GM12865 (cell line): ENCODE results near the gene CDK5R1.

Source experiments
- DNase-seq: peaks from one replicate; pipeline ENCODE4 v3.0.0; 2010; ENCODE audit warnings: low read depth
- H3K4me3 ChIP-seq: 2 replicates; pipeline ENCODE4 v1.5.1; 2011; ENCODE audit warnings: mild to moderate bottlenecking, low read depth, low read length, control low read depth
- TF ChIP-seq, protein P1 (sequence below): IDR thresholded peaks from 2 replicates; pipeline ENCODE4 v1.5.1; 2011; ENCODE audit warnings: low read length, control low read depth, low read depth, inconsistent platforms; ENCODE audit not compliant: insufficient read depth; ENCODE audit errors: missing control alignments

Gene CDK5R1

DNA sequence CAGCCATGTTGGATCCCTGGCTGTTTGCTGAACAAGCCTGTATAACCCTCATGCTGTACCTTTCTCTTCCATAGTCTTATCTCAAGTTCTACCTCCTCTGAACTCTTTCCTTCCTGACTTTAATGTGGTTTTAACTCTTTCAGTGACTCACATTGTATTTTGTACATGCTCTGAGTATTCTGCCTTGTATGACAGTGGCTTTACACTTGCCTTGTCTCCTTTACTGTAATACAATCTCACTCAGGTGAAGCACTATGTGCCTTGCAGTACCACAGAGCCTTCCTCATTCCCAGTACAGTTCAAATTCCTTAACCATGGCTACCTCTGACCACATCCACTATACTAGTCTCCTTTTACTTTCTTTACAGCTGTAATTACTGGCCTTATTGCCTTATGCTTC lies 28.4 kb upstream of the CDK5R1 start:
- no peak for DNase-seq
- no peak overlapping the region for H3K4me3 ChIP-seq
- TF ChIP-seq, protein P1, sequence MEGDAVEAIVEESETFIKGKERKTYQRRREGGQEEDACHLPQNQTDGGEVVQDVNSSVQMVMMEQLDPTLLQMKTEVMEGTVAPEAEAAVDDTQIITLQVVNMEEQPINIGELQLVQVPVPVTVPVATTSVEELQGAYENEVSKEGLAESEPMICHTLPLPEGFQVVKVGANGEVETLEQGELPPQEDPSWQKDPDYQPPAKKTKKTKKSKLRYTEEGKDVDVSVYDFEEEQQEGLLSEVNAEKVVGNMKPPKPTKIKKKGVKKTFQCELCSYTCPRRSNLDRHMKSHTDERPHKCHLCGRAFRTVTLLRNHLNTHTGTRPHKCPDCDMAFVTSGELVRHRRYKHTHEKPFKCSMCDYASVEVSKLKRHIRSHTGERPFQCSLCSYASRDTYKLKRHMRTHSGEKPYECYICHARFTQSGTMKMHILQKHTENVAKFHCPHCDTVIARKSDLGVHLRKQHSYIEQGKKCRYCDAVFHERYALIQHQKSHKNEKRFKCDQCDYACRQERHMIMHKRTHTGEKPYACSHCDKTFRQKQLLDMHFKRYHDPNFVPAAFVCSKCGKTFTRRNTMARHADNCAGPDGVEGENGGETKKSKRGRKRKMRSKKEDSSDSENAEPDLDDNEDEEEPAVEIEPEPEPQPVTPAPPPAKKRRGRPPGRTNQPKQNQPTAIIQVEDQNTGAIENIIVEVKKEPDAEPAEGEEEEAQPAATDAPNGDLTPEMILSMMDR = no peak

DNA sequence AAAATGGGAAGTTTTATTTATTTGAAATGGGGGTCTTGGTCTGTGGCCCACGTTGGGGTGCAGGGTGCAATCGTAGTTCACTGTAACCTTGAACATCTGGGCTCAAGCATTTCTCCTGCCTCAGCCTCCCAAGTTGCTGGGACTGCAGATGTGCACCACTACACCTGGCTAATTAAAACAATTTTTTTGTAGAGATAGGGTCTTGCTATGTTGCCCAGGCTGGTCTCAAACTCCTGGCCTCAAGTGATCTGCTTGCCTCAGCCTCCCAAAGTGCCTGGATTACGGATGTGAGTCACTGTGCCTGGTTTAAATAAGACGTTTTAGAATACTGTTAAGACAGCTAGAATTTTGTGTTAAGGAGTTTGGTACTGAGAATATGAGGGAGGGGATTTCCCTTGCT lies 26.7 kb upstream of the CDK5R1 start:
- DNase-seq = no peak
- TF ChIP-seq, protein P1 = no peak
- no peak overlapping the region for H3K4me3 ChIP-seq

DNA sequence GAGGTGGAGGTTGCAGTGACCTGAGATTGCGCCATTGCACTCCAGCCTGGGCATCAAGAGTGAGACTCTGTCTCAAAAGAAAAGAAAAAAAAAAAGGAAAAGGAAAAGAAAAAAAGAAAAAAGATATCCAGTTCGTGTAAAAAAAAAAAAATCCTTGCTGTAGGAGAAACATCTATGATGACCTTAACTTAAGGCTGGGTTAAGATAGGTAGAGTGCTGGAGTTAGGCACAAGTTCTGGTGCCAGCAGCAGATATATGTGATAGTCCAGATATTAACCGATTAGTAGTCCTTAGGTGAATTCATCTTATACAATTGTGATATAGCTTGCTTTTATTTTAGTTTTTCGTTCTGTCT lies 25.3 kb upstream of the CDK5R1 start:
- TF ChIP-seq, protein P1 = no peak
- no peak for DNase-seq
- H3K4me3 ChIP-seq = no peak overlapping the region

DNA sequence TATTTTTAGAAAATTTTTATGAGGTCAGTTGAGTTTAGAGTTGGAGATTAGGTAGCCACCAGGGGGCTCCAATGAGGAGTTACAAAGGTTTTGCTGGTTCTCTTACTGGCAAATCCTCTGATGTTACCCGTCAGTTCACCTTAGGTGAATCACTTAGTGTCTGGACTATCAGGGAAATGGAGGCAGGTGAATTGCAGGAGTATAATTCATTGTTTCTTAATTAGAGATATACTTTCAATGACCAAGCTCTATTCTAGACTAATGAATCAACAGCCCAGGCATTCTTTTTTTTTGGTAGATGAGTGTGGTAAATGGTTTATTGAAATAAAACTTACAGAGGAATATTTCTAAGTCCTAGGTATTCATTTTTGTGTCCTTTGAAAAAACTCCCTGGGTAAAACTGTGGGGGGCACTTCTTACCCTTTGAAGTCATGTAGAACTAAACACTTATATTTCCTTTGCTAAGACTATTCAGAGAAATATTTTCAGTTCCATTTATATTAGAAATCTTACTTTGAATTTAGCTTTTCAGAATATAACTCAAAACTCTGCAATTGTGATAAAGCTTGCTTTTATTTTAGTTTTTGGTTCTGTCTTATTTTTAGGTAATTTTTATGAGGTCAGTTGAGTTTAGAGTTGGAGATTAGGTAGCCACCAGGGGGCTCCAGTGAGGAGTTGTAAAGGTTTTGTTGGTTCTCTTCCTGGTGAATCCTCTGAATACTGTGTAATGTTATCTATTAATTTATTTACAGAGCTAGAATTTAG lies 24.8 kb upstream of the CDK5R1 start:
- H3K4me3 ChIP-seq = no peak overlapping the region
- TF ChIP-seq, protein P1 = peak; percentile 59
- DNase-seq = peak; percentile 74

DNA sequence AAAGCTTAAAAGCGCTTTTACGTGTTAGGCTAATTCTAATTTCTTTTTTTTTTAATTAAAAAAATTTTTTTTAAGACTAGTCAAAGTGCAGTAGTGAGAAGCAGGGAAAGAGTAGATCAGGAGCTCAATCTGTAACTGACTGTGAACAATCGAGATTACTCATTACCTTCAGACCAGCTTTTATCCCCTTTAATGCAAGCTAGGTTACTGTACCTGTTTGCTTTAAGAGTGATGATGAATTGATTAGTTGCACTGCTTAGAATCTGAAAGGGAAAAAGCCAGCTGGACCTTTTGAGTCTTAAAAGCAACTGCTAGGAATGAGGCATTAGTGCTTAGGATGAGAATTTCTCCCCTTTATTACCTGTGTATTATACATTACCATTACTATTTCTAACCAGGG lies 23.5 kb upstream of the CDK5R1 start:
- TF ChIP-seq, protein P1 = no peak
- DNase-seq = no peak
- no peak overlapping the region for H3K4me3 ChIP-seq

DNA sequence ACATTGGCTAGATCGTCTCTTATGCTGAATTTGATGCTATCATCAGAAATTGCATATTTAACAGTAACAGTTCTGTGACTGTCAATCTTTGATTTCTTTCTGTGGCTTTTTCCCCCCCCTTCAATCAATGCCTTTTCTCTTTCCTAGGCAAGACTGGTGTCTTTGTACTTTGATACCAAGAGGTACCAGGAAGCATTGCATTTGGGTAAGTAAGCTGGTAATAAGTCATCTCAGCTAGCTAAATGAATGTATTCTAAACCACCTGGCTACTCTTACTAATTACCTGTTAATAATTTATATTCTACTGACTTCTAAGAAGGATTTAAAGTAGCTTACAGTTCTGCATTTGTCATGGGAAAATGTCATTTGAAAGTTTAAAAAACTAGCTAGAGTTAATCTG lies 22.4 kb upstream of the CDK5R1 start:
- TF ChIP-seq, protein P1 = no peak
- no peak for DNase-seq

DNA sequence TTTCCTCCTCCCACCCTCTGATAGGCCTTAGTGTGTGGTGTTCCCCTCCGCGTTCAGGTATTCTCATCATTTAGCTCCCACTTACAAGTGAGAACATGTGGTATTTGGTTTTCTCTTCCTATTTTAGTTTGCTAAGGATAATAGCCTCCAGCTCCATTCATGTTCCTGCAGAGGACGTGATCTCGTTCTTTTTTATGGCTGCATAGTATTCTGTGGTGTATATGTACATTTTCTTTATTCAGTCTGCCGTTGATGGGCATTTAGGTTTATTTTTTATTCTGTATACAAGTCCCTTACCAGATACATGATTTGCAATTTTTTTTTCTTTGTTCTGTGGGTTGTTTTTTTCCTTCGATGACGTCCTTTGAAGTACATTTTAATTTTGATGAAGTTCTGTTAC lies 18.8 kb upstream of the CDK5R1 start:
- DNase-seq = no peak
- TF ChIP-seq, protein P1 = no peak
- H3K4me3 ChIP-seq = no peak overlapping the region

More for the DNA sequence above, 22.4 kb upstream of the CDK5R1 start:
- no peak overlapping the region for H3K4me3 ChIP-seq
